HEK293T (cell line): ENCODE measurements around the gene BTBD9.

Experiments
- ARNT ChIP-seq: fragments of 450-650 bp; IDR thresholded peaks from 2 replicates; pipeline ENCODE4 v1.6.1; 2017; ENCODE audit warnings: mild to moderate bottlenecking
- BHLHE40 ChIP-seq: fragments of 450-650 bp; IDR thresholded peaks from 2 replicates; pipeline ENCODE4 v1.6.1; 2016; ENCODE audit warnings: mild to moderate bottlenecking, moderate library complexity, borderline replicate concordance
- CTBP1 ChIP-seq: fragments of 450-650 bp; IDR thresholded peaks from 2 replicates; pipeline ENCODE4 v1.6.1; 2016; ENCODE audit warnings: borderline replicate concordance
- ELF4 ChIP-seq: fragments of 450-650 bp; IDR thresholded peaks from 2 replicates; pipeline ENCODE4 v1.6.1; 2017; ENCODE audit warnings: antibody characterized with exemption
- FOXA1 ChIP-seq: fragments of 450-650 bp; IDR thresholded peaks from 2 replicates; pipeline ENCODE4 v1.6.1; 2016; ENCODE audit warnings: mild to moderate bottlenecking
- FOXK2 ChIP-seq: fragments of 450-650 bp; IDR thresholded peaks from 2 replicates; pipeline ENCODE4 v1.6.1; 2016; ENCODE audit warnings: mild to moderate bottlenecking
- FOXM1 ChIP-seq: fragments of 450-650 bp; IDR thresholded peaks from 2 replicates; pipeline ENCODE4 v1.6.1; 2017; ENCODE audit warnings: mild to moderate bottlenecking, borderline replicate concordance
- L3MBTL2 ChIP-seq: fragments of 450-650 bp; conservative IDR thresholded peaks from 2 replicates; pipeline ENCODE4 v1.6.1; 2016; ENCODE audit warnings: mild to moderate bottlenecking
- NFRKB ChIP-seq: fragments of 450-650 bp; IDR thresholded peaks from 2 replicates; pipeline ENCODE4 v1.6.1; 2016; ENCODE audit warnings: mild to moderate bottlenecking, moderate library complexity
- SP1 ChIP-seq: fragments of 450-650 bp; IDR thresholded peaks from 2 replicates; pipeline ENCODE4 v1.6.1; 2017
- SUZ12 ChIP-seq: fragments of 450-650 bp; IDR thresholded peaks from 2 replicates; pipeline ENCODE4 v1.6.1; 2016; ENCODE audit warnings: mild to moderate bottlenecking
- TARDBP ChIP-seq: fragments of 450-650 bp; IDR thresholded peaks from 2 replicates; pipeline ENCODE4 v1.6.1; 2016
- ZNF384 ChIP-seq: fragments of 450-650 bp; IDR thresholded peaks from 2 replicates; pipeline ENCODE4 v1.6.1; 2016

- TF ChIP-seq ZNF384: no peak
- no peak for TF ChIP-seq BHLHE40
- TF ChIP-seq FOXA1: no peak
- TF ChIP-seq FOXM1: no peak
- no peak for TF ChIP-seq SP1
- TF ChIP-seq ARNT: no peak
- no peak for TF ChIP-seq L3MBTL2
- no peak for TF ChIP-seq ELF4
- no peak for TF ChIP-seq FOXK2
- TF ChIP-seq NFRKB: no peak
- no peak for TF ChIP-seq CTBP1
- TF ChIP-seq TARDBP: no peak
- TF ChIP-seq SUZ12: no peak
Measured at GRCh38 chr6:38679668-38680067, 39.9 kb upstream of the BTBD9 start.
